Stimulated activated CD8-positive, alpha-beta memory T cell treated with anti-CD3 and anti-CD28 coated beads, Interleukin-15, amount 100 ng/mL, for 4 hours (primary cell): Measurements from ENCODE around the gene DOHH.
"Not testable (repeated sequence)": the region's sequence is repeated elsewhere in the genome, so short reads cannot be mapped to it uniquely, and the experiment has no call there.

ENCODE experiments used
- DNase-seq, 2 donors: peaks; one replicate each; pipeline ENCODE4 v3.0.0-alpha.2; 2020; ENCODE audit warnings: low read depth in 2 of 2

Gene DOHH

DNA sequence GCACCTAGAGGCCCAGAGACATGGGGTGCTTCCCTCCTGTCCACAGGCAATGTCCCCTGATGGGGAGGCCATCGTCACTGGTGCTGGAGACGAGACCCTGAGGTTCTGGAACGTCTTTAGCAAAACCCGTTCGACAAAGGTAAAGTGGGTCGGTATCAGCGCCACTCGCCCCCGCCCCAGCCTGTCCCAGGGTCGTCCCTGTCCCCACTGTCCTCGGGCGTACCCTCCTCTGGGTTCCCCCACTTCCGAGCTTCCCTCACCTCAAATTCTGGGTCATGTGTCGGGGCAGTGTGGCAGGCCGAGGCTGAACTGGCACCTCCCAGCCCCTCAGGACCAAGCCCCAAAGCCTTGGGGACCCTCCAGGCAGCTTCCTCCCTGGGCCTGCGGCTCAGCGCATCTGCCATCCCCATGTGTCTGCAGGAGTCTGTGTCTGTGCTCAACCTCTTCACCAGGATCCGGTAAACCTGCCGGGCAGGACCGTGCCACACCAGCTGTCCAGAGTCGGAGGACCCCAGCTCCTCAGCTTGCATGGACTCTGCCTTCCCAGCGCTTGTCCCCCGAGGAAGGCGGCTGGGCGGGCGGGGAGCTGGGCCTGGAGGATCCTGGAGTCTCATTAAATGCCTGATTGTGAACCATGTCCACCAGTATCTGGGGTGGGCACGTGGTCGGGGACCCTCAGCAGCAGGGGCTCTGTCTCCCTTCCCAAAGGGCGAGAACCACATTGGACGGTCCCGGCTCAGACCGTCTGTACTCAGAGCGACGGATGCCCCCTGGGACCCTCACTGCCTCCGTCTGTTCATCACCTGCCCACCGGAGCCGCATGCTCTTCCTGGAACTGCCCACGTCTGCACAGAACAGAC lies 34.1 kb upstream of the DOHH start:
- DNase-seq = no peak

DNA sequence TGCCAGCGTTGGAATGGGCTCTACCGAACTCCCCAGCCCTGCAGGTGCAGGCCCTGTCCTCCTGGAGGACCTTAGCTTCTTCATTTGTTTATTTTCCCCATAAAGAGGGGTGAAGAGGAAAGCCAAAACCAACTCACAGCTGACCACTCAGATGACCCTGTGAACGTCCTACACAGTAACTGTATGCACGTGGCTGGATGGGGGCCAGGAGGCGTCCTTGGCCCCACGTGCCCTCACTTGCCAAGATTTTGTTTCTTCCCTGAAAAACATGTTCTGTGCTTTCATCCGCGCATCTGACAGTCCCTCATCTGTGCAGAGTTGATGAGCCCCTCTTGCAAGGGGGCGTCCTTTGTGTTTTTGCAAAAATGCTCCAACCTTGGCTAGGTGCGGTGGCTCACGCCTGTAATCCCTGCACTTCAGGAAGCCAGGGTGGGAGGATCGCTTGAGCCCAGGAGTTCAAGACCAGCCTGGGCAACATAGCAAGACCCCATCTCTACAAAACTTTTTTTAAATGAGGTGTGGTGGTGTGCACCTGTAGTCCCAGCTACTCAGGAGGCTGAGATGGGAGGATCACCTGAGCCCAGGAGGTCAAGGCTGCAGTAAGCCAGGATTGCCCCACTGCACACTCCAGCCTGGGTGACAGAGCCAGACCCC lies 33.2 kb upstream of the DOHH start:
- DNase-seq = no peak

- DNase-seq = no peak
These were observed 32.6 kb upstream of the DOHH start for GRCh38 chr19:3533033-3533432.

DNA sequence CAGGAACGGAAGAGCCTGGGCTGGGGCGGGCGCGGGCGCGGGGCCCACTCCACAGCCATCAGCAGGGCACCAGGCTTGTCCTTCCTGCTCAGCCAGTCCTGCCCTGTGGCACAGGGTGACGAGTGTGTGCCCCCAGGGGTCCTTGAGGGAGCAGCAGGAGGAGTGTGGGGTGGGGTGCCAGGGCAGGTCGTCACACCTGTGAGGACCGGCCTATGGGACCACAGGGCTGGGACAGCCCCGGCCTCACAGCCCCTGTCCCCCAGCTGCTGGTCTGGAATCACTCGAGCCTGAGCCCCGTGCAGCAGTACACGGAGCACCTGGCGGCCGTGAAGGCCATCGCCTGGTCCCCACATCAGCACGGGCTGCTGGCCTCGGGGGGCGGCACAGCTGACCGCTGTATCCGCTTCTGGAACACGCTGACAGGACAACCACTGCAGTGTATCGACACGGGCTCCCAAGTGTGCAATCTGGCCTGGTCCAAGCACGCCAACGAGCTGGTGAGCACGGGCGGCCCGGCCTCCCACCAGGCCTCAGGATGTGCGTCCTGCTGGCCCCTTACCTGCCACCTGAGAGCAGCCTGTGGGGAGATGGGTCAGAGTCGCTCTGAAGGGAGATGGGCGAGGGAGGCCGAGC lies 31.8 kb upstream of the DOHH start:
- no peak for DNase-seq

DNA sequence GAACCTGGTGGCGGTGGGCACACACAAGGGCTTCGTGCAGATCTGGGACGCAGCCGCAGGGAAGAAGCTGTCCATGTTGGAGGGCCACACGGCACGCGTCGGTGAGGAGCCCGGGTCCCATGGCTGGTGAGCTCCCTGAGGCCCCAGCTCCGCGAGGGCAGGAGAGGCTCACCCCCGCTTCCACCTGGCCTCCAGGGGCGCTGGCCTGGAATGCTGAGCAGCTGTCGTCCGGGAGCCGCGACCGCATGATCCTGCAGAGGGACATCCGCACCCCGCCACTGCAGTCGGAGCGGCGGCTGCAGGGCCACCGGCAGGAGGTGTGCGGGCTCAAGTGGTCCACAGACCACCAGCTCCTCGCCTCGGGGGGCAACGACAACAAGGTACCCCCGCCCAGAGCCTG lies 31.2 kb upstream of the DOHH start:
- no peak for DNase-seq

DNA sequence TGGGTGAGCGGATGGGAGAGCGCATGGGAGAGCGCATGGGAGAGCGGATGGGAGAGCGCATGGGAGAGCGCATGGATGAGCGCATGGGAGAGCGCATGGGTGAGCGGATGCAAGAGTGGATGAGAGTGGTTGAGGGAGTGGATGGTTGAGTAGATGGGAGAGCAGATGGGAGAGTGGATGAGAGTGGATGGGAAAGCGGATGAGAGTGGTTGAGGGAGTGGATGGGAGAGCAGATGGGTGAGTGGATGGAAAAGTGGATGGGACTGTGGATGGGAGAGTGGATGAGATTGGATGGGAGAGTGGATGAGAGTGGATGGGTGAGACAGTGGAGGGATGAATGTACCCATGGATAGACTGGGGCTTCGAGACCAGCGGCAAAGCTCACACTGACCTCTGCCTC lies 29.9 kb upstream of the DOHH start:
- DNase-seq = no peak

- not testable (repeated sequence) for DNase-seq
These were observed 28.8 kb upstream of the DOHH start for GRCh38 chr19:3529299-3529698.

GRCh38 chr19:3528539-3529211 lies 28.2 kb upstream of the DOHH start:
- no peak for DNase-seq

DNA sequence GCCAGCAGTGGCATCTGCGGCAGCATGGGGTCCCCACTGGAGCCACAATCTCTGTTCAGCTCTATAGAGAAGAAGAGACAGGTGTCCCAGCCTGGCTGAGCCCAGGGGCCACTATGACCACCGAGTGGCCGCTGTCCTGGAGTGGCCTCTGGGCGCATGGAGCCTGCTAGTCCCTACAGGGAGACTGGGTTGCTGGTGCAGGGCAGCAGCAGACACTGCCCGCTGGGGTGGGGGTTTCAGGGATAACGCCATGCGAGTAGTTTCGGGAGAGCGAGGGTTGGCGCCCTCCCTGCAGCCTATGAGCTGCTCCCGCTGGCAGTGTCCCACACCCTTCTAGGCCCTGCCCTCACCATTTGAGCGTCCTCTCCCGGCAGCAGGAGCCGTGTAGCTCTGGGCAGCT lies 27.6 kb upstream of the DOHH start:
- DNase-seq = no peak

- no peak for DNase-seq
These were observed 26.9 kb upstream of the DOHH start for GRCh38 chr19:3527238-3527910.

GRCh38 chr19:3526507-3527237 lies 26.2 kb upstream of the DOHH start:
- no peak for DNase-seq

- DNase-seq = no peak
These were observed 24.5 kb upstream of the DOHH start for GRCh38 chr19:3524904-3525451.

DNA sequence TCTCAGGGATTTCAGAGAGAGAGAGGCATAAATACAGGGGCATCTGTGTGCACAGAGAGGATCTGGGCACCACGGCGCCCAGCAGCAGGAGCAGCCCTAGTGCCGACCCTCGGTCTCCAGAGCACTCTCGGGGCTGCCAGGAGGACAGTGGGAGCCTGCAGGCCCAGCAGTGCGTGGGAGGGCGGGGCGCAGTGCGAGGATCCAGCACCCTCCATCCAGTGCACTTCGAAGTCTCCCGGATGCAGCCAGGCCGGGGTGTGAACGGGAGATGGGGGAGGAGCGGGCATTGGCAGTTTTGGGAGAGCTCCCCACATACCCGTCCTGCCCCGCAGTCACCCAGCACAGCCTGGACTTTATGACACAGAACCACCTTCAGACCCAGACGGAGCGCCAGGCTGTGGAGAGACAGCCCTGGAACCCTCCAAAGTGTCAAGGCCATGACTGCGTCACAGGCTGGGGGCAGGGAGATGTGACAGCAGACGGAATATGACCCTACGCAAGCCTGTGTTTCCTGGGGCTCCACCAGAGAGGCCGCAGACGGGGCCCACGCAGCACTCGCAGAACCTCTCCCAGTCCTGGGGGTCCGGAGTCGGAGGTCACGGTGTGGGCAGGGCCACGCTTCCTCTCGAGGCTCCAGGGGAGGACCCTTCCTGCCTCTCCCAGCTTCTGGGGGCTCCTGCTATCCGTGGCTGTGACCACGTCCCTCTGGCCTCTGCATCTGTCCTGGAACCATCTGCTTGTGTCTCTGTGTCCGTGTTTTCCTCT lies 23.8 kb upstream of the DOHH start:
- no peak for DNase-seq

DNA sequence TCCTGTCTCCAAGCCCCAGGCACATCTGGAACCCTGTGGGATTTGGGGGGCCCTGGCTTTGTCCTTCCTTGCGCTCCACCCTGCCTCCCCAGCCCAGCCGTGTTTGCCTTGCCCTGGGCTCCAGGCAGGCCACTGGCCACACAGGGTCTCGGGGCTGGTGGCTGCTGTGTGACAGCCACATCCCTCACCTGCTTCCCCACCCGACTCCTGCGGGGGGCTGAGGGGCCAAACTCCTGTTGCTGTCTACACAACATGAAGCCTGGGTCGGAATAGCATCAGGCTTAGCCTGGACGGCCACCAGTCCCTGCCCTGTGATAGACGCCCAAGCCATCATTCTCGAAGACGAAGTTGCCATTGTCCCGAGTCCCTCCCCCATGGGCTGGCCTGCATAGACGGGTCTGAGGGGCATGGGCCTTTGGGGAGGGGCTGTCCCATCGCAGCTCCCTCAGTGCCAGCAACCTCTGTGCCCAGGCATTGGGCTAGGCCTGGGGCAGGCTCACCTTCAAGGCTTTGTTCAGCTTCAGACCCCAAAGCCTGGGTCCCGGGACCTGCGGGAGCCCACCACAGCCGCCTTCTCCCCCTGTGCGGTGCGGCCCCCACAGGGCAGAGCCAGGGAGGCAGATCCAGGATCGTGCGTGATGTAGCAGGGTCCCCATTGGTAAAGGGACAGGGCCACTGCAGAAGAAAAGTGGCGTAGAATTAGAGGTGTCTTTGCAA lies 23.0 kb upstream of the DOHH start:
- DNase-seq = no peak

- DNase-seq = no peak
These were observed 22.2 kb upstream of the DOHH start for GRCh38 chr19:3522421-3523360.

- no peak for DNase-seq
These were observed 20.6 kb upstream of the DOHH start for GRCh38 chr19:3521104-3521445.

DNA sequence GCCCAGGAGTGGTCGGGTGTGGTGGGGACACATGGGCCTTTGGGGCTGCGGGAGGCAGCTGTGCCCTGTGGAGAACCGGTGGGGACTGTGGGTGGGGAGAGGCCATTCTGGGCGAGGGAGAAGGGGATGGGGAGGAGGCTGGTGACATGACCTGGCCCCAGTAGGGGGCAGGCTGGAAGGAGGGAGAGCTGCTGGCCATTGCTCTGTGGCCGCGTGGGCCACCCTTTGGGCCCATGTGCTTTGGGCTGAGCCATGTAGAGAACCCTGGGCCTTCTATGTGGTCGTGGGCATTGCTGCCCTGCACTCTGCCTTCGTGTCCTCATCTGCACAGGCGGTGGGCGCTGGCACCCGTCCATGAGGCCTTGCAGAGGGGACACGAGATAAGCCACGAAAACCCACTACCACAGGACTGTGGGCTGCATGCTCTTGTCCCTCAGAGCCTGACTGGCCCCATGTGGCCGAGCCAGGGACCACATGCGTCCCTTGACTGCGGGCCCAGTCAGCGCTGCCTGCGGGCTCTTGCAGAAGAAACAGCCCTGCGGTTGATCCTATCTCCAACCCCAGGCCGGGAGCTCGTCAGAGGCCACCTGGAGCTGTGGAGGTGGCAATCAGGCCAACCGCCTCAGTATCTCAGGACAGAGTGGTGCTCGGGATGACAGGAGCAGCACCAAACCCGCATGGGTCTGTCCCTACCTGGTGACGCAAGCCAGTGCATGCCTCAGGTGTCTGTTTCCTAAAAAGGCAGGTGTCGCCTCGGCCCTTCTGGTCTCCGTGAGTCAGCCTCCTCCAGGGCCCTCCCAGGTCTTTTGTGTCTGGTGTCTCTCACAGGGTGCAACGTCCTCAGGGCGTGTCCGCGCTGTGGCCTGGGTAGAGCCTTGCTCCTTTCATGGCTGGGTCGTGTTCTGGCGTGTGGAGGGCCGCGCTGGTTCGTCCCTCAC lies 20.0 kb upstream of the DOHH start:
- DNase-seq = no peak
